Activated naive CD4-positive, alpha-beta T cell treated with anti-CD3 and anti-CD28 coated beads, Interleukin-2, amount 50 U/mL, for 16 hours (primary cell): ENCODE results near the gene KLHL28.
A peak's percentile ranks its signal among the peaks of the same experiment; 100 is the strongest.

ENCODE experiments used
- DNase-seq: peaks from one replicate; pipeline ENCODE4 v3.0.0-alpha.2; 2020

Gene KLHL28, protein sequence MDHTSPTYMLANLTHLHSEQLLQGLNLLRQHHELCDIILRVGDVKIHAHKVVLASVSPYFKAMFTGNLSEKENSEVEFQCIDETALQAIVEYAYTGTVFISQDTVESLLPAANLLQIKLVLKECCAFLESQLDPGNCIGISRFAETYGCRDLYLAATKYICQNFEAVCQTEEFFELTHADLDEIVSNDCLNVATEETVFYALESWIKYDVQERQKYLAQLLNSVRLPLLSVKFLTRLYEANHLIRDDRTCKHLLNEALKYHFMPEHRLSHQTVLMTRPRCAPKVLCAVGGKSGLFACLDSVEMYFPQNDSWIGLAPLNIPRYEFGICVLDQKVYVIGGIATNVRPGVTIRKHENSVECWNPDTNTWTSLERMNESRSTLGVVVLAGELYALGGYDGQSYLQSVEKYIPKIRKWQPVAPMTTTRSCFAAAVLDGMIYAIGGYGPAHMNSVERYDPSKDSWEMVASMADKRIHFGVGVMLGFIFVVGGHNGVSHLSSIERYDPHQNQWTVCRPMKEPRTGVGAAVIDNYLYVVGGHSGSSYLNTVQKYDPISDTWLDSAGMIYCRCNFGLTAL

DNA sequence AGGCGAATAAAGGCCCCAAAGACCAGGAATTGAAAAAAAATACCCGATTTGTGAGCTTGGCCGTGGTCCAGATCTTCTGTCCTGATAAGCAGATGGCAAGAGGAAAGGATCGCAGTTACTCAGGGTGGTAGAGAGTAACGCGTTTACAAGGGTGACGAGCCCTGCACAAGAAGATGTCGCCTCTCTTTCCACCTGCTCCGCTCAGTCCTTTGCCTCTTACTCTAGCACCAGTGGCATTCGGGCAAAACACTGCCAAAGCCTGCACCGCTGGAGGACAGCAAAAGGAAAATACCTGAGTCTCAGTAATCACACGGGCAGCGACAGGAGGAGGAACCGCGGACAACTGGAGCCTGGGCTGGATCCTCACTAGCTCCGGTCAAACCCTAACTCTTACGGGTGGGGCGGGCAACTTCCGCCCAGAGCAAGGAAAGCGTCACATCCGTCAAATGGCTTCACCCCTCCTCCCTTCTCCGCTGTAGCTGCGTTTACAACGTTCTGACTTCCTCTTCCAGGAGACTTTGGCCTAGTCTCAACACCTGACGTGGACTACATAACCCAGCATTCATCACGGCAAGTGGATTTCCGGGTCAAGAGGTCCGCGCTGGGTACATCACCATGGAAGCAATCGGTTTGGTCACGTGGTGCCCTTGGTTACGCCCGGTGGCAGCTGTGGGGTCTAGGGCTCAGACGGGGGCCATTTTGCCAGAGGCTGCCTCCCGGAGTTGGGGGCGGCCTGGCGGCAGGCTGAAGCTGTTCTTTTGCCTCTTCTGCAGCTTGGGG is at the start of gene KLHL28, which contains the start of gene TOGARAM1:
KLHL28 (minus strand) TSS at position 394 of the 780 bp plus-strand sequence. CDS start 16,019 bp downstream, outside the sequence.
TOGARAM1 (plus strand) TSS at position 637 of the 780 bp plus-strand sequence. CDS start 232 bp downstream, outside the sequence.
- peak; percentile 93 for DNase-seq

DNA sequence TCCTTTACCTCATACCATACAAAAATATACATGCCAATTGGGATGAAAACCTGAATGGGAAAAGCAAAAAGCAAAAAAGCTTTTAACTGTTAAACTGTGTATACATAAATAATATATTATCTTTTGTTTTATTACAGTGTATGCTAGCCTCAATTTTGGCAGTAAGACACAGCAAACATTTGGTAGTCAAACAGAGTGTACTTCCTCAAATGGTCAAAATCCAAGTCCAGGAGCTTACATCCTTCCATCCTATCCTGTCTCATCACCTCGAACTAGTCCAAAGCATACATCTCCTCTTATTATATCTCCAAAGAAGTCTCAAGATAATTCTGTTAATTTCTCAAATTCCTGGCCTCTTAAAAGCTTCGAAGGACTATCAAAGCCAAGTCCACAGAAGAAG is 42.2 kb upstream of the KLHL28 start:
- no peak for DNase-seq

DNA sequence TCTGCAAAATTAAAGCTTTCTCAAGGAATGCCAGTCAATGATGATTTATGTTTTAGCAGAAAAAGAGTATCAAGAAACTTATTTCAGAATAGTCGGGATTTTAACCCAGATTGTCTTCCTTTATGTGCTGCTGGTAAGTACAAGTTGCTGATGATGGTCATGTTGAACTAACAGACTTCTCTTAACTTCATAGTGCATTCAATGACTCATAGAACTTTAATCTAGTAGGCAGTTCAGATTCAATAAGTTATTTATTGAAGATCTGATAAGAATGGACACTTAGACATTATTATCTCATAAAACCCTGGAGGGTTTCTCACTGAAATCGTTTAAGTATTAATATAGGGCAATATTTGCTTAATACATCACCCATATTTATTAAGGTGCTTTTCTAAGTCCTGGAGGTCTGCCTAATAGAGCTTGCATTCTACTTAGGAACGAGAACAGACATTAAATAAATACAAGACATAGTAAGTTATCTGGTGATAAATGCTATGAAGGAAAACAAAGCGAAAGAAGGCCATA is 34.1 kb upstream of the KLHL28 start:
- no peak for DNase-seq

DNA sequence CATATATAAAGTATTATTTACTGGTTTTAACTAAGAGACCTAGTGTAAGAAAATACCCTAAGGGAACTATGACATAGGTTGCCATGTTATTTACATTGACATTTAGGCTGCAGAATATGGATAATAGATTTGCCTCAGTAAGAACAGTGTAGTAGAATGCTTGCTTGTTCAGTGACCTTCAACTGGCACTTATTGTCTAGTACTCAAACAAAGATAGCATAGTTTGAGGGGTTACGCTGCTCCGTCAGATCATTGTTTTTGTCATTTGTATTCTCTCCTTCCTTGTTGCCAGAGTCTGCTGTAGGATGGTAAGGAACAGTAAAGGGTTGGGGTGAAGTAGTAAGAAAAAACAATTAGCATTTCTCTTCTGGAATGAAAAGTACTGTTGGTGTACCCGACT is 33.4 kb upstream of the KLHL28 start:
- no peak for DNase-seq

DNA sequence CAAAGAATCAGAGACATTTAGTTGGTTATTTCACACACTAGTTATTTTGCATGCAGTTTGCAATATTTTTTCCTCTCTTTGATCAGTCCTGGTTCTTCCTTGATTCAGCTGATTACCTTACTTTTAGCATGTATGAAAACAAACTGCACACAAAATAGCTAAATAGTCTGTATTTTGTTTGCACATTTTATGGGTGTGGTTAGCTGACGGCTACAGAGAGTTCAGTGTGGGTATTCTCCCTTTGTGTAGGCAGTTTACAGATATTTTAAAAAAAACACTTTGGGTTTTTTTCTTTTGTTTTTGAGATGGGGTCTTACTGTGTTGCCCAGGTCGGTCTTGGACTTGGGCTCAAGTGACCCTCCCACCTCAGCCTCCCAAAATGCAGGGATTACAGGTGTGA is 28.8 kb upstream of the KLHL28 start:
- DNase-seq: no peak

DNA sequence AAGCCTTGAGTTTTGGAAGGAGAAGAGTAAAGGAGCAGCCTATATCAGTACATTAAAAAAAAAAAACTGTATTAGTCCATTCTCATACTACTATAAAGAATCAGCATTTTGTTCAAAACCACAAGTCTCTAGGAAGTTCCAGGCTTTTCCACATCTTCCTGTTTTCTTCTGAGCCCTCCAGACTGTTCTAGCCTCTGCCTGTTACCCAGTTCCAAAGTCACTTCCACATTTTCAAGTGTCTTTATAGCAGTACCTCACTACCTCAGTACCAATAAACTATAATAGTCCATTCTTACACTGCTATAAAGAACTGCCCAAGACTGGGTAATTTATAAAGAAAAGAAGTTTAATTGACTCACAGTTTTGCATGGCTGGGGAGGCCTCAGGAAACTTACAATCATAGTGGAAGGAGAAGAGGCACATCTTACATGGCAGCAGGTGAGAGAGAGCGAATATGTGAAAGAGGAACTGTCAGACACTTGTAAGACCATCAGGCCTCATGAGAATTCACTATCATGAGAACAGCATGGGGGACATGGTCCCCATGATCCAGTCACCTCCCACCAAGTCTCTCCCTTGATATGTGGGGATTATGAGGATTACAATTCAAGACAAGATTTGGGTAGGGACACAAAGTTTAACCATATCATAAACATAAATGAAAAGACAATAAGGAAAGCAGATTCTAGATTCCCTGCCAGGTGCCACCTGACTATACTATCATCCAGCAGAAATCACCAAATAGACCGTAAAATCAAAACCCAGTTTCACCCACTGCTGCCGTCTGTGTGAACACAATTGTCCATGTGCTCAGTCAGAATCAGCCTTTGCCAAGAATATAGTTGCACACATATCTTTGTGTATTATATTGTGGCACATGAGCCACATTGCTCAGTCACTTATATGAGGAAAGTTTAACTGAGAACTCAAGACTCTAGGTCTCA is 28.0 kb upstream of the KLHL28 start:
- DNase-seq: no peak

DNA sequence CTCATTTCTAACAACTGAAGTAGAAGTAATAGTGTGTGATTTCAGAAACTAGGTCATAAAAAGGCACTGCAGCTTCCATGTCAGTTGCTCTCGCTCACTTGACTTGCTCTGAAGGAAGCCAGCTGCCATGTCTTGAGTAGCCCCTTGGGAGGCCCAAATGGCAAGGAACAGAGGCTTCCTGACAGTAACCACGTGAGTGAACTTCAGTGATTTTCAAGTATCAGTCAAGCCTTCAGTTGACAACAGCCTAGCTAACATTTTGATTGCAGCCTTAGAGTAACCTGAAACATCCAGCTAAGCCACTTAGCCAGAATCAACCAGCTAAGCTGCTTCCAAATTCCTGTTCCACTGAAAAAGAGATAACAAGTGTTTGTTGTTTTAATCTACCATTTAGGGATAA is 26.9 kb upstream of the KLHL28 start:
- DNase-seq: no peak

DNA sequence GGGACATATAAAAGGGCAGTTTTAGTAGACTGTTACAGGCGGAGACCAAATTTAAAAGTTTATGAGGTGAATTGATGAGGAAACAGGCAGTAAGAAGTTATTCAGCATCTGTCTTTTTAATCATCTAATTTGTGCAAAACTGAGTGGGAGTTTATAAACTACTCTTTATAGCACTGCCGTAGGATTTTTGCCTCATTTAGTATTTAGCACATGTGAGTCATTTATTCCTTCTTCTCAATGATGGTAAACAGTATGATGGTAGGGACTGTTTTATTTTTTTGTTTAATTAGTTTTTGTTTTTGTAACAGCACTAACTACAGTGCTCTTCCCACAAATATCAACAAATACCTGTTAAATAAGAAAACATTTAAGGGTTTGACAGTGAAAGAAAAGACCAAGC is 20.8 kb upstream of the KLHL28 start:
- DNase-seq: no peak

DNA sequence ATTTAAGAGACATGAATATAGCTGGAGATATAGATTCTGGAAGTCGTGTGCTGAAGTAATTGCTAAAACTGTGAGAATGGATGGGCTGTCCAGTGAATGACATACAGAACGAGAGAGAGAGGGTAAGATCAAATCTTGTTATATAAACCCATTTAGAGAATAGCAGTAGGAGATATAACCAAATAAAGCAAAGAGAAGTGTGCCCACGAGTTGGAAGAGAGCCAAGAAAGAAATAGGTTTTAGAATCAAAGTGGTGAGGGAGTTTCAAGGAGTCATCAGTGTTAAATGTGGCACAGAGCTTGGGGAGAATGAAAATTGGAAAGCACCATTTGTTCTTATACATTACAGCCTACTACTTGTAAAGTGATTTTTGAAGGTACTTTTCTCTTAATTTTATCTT is 19.5 kb upstream of the KLHL28 start:
- no peak for DNase-seq

DNA sequence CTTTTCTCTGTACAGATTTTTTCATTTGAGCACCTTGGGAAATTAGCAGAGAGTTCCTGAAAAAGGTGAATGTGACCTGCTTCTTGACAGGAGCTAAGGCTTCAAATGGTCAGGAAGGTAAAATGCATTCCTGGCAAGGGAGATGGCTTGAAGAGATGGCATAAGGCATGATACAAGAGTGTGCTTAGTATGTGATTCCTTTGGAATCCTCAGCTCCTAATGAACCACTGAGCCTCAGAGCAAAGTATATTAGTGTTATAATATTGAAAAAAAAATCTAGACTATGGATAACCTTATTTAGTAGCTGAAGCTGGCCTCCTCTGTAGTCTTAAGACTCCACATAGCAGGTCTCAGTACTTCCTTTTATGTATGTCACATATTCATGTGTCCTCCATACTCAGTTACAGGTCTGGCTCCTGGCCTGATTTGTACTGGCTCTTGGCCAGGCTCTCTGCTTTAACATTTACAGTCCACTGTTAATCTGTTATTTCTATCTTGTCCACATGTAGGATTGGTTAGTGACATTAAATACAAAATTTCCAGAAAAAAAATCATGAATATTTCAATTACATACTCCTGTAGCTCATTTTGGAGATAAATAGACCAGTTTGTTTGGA is 18.1 kb upstream of the KLHL28 start:
- no peak for DNase-seq

DNA sequence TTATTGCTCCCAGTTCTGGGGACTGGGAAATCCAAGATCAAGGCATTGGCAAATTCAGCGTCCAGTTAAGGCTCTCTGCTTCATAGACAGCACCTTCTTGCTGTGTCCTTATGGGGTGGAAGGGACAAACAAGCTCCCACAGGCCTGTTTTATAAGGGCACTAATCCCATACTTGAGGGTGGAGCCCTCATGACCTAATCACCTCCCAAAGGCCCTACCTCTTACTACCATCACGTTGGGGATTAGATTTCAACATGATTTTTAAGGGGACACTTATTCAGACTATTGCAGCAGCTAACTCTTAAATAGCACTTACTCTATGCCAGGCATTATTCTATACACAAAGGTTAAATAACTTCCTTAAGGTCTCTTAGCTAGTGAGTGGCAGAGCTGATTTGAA is 17.5 kb upstream of the KLHL28 start:
- no peak for DNase-seq

DNA sequence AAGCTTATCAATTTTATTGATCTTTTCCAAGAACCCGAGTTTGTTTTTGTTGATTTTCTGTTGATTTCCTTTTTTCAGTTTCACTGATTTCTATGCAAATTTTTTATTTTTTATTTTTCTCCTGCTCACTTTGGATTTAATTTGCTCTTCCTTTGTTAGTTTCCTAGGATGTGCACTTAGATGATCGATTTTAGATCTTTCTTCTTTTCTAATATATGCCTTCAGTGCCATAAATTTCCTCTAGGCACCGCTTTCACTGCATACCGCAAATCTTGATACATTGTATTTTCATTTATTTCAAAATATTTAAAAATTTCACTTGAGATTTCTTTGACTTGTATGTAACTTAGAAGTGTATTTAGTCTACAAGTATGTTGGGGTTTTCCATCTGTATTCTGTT is 9.7 kb upstream of the KLHL28 start:
- DNase-seq: no peak

DNA sequence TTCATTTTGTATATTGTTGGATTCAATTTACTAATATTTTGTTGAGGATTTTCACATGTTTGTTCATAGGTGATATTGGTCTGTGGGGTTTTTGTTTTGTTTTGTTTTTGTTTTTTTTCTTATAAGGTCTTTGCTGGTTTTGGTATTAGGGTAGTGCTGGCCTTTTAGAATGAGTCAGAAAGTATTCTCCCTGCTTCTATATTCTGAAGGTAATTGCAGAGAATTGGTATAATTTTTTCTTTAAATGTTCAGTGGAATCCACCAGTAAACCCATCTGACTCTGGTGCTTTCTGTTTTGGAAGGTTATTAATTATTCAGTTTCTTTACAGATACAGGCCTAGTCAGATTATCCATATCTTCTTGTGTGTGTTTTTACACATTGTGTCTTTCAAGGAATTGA is 9.2 kb upstream of the KLHL28 start:
- DNase-seq: no peak

DNA sequence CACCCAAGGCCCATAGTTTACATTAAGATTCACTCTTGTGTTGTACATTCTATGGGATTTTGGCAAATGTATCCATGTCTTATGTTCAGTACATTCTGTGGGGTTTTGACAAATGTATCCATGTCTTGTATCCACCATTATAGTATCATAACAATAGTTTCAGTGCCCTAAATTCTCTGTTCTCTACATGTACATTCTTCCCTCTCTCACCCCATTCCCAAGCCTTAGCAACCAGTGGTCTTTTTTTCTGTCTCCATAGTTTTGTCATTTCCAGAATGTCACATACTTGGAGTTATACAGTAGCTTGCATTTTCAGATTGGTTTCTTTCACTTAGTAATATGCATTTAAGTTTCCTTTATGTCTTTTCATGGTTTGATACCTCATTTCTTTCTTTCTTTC is 7.0 kb upstream of the KLHL28 start:
- no peak for DNase-seq

DNA sequence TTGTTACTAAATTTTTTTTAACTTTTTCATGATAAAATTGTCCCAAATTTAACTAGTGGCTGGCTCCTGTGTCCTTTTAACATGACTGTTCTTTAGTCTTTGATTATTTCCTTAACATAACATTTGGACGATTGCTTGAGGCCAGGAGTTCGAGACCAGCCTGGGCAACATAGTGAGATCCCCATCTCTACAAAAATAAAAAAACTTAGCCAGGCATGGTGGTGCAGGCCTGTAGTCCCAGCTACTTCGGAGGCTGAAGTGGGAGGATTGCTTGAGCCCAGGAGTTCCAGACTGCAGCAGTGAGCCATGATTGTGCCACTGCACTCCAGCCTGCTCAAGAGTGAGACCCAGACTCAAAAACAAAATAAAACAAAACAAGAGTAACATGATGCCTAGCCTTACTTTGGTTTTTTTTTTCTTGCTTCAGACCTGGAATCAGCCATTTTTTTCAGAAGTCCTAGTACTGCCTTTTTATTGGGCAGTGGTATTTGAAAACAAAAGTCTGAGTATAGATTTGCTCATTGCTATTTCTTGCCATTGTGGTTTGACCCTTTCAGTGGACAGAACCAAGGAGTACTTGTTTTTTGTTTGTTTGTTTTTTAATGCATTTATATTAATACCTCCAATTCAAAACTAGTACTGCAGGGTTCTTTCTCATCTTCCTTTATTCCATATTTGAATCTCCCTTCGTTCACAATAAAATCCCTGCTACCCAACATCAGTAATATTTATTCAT is 5.0 kb upstream of the KLHL28 start:
- DNase-seq: no peak

DNA sequence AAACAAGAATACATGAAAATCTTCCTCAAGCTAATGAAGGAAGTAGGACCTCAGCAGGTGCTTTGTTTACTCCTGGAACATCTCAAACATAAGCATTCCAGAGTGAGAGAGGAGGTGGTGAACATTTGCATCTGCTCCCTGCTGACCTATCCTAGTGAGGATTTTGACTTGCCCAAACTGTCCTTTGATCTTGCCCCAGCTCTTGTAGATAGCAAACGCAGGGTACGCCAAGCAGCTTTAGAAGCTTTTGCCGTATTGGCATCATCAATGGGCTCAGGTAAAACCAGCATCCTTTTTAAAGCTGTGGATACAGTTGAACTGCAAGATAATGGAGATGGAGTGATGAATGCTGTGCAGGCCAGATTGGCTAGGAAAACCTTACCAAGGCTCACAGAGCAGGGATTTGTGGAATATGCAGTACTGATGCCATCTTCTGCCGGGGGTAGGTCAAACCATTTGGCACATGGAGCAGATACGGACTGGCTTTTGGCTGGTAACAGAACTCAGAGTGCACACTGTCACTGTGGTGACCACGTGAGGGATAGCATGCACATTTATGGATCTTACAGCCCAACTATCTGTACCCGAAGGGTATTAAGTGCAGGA is 2.1 kb upstream of the KLHL28 start:
- DNase-seq: no peak

DNA sequence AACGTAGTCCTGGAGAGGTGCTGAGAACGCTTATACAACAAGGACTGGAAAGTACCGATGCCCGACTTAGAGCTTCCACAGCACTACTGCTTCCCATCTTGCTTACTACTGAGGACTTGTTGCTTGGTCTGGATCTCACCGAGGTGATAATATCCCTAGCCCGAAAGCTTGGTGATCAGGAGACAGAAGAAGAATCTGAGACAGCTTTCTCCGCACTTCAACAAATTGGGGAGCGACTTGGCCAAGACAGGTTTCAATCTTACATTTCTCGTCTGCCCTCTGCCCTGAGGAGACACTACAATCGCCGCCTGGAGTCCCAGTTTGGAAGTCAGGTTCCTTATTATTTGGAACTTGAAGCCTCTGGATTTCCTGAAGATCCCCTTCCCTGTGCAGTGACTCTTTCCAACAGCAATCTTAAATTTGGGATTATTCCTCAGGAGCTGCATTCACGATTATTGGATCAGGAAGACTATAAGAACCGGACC is 1.3 kb upstream of the KLHL28 start:
- DNase-seq: no peak

DNA sequence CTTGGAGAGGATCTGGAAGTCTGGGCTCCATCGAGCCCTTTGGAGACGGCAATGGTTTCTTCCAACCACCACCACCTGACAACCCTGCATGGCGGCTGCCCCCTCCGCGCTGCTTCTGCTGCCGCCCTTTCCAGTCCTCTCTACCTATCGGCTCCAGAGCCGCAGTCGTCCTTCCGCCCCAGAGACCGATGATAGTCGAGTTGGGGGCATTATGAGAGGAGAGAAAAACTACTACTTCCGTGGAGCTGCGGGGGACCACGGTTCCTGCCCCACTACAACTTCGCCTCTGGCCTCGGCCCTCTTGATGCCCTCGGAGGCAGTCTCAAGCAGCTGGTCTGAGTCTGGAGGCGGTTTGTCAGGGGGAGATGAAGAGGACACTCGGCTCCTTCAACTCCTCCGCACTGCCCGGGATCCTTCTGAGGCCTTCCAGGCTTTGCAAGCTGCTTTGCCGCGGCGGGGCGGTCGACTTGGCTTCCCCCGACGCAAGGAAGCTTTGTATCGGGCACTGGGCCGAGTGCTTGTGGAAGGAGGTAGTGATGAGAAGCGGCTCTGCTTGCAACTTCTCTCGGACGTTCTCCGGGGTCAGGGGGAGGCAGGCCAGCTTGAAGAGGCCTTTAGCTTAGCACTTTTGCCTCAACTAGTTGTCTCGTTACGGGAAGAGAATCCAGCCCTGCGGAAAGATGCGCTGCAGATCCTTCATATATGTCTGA is 742 bp upstream of the KLHL28 start:
- peak; percentile 18 for DNase-seq

DNA sequence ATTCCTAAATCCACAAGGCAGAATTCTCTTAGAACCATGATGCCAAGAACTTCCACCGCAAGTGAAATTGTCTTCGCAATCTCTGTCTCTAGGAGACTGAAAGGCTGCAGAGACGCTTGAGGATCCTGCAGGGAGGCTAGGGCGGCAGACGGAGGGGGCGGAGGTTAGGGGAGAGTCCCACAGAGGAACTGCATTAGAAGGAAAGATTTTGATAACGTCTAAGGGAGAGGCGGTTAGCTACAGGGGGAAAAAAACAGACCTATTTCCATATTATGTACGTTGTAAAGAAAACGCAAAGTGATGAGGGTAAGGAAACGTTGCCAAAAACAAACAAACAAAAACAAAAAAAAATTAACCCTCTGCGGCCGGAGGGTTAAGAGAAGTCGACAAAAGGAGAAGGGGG is 595 bp downstream of the KLHL28 start:
- peak; percentile 61 for DNase-seq

DNA sequence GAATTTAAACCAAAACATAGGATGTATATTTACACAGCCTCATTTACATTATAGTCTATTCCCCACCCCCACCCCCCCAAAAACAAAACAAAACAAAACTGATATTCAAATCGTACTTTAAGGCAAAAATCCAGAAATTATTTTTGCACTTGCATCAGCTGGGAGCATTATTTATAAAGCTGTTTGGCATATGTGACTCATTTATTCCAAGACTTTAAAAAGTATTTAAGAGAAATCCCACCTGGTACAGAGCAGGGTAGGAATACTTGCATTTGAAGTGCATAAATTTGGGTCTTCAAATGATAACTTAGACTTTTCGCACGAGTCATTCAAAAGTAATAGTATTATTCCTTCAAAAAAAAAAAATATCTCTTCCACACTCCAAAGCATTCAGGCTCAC is 1.1 kb downstream of the KLHL28 start:
- no peak for DNase-seq
